Activated T-helper 1 cell treated with anti-CD3 and anti-CD28 coated beads, Interleukin-2, amount 50 U/mL, for 16 hours (primary cell): ENCODE measurements around the gene SLC5A2.

ENCODE experiments used
- DNase-seq, 2 donors: peaks; one replicate each; pipeline ENCODE4 v3.0.0-alpha.2; 2020; ENCODE audit warnings: low read depth in 1 of 2, low spot score in 1 of 2

Gene SLC5A2

GRCh38 chr16:31459687-31460581 lies 23.0 kb upstream of the SLC5A2 start:
- peak; percentile 99 to 100 for DNase-seq

- no peak for DNase-seq
Measured at GRCh38 chr16:31460582-31461002, 22.3 kb upstream of the SLC5A2 start.

GRCh38 chr16:31461201-31461920 lies 21.6 kb upstream of the SLC5A2 start:
- no peak for DNase-seq

GRCh38 chr16:31461921-31462804 lies 20.8 kb upstream of the SLC5A2 start:
- DNase-seq = no peak

- DNase-seq = no peak
Measured at GRCh38 chr16:31464348-31464769, 18.6 kb upstream of the SLC5A2 start.

- no peak for DNase-seq
Measured at GRCh38 chr16:31464781-31465260, 18.1 kb upstream of the SLC5A2 start.

GRCh38 chr16:31465788-31466370 lies 17.0 kb upstream of the SLC5A2 start:
- DNase-seq = no peak

- DNase-seq = no peak
Measured at GRCh38 chr16:31466381-31466841, 16.5 kb upstream of the SLC5A2 start.

GRCh38 chr16:31467151-31467773 lies 15.7 kb upstream of the SLC5A2 start:
- DNase-seq = no peak

GRCh38 chr16:31467858-31468257 lies 15.1 kb upstream of the SLC5A2 start:
- DNase-seq = no peak

- no peak for DNase-seq
Measured at GRCh38 chr16:31470615-31471014, 12.3 kb upstream of the SLC5A2 start.

GRCh38 chr16:31471241-31471874 lies 11.6 kb upstream of the SLC5A2 start:
- DNase-seq = no peak

GRCh38 chr16:31471875-31472708 lies 10.8 kb upstream of the SLC5A2 start, which contains the start of gene TGFB1I1:
Gene TGFB1I1 (plus strand): TSS chr16:31472152. CDS start chr16:31472189, 37 bp downstream.
- DNase-seq = no peak

- no peak for DNase-seq
Measured at GRCh38 chr16:31472709-31473203, 10.2 kb upstream of the SLC5A2 start.

- DNase-seq = no peak
Measured at GRCh38 chr16:31473264-31473984, 9.5 kb upstream of the SLC5A2 start.

- DNase-seq = no peak
Measured at GRCh38 chr16:31474173-31474714, 8.7 kb upstream of the SLC5A2 start.
